Measurements from ENCODE around the gene SLK.

SLK gene

DNA sequence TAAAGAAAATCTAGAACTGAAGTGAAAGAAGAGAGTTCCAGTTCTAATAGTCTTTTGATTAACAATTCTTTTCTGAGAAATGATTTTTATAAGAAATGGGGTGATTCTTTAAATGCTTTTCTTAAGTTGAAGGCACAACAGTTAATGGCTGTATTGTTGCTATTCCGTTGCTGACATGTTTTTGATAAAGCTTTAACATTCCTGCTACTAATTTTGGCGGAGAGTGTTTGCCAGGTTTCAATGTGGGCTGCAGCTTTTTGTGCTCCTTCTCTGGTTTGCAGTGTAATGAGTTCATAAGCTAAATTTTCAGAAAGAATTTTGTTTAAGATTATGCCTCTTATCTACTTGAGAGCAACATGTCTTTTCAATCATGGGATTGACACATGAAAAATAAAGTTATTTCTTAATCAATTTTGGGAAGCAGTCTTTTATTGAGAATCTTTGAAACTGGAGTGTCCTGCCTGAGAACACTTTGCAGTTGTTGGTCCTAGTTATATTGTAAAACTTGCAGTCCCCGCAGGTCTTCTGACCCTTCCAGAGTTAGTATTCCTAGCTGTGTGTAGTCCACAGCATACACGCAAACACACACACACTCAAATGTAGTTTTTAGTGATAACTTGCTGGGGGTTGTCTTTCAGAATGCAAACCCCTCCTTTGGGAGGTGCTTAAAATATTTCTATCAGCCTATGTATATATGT is 62.0 kb downstream of the SLK start:
- peak overlapping the region in 1 of 2 donors; percentile 29 for H3K27ac ChIP-seq
- no peak for DNase-seq (ENCODE audit: low spot score)
- TF ChIP-seq, protein P1, sequence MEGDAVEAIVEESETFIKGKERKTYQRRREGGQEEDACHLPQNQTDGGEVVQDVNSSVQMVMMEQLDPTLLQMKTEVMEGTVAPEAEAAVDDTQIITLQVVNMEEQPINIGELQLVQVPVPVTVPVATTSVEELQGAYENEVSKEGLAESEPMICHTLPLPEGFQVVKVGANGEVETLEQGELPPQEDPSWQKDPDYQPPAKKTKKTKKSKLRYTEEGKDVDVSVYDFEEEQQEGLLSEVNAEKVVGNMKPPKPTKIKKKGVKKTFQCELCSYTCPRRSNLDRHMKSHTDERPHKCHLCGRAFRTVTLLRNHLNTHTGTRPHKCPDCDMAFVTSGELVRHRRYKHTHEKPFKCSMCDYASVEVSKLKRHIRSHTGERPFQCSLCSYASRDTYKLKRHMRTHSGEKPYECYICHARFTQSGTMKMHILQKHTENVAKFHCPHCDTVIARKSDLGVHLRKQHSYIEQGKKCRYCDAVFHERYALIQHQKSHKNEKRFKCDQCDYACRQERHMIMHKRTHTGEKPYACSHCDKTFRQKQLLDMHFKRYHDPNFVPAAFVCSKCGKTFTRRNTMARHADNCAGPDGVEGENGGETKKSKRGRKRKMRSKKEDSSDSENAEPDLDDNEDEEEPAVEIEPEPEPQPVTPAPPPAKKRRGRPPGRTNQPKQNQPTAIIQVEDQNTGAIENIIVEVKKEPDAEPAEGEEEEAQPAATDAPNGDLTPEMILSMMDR (IDR thresholded peaks at IDR 0.05): no peak

DNA sequence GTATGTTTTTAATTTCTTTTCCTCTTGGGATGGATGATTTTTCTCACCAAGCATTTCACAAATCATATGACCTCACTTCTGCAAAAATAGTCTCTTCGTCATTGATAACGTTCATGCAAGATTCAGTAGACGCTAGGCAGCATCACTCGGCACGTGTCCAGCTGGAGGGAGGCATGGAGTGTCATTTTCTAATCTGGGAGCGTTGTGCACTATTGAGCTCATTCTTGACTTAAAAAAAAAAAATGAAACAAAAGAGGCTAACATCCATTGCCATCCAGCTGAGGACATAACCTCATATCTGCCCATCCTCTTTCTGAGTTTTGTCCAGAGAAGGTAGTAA is 62.6 kb downstream of the SLK start:
- TF ChIP-seq, protein P1 (IDR thresholded peaks at IDR 0.05): no peak
- no peak overlapping the region for H3K4me3 ChIP-seq
- no peak for DNase-seq (ENCODE audit: low spot score)
- no peak overlapping the region for H3K27ac ChIP-seq

More for the DNA sequence above, 62.0 kb downstream of the SLK start:
- no peak overlapping the region for H3K4me3 ChIP-seq

DNA sequence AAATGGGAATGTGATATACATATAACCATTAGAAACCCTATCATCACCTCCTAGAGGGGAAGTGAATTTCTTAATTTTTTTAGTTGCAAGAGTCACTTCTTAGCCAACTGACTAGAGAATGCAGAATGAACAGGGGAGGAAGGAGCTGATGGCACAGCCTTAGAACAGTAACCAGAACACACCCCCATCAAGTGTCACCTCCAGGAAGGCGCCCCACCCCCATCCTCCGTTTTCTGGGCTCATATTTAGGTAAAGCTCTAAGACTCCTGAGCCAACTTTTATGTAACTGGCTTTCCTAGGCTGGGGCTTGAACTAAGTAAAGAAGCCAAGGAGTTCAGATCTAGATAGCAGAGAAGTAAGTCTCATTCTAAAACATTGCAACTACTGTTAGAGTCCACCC is 64.7 kb downstream of the SLK start:
- TF ChIP-seq, protein P1 (IDR thresholded peaks at IDR 0.05): no peak
- no peak for DNase-seq (ENCODE audit: low spot score)
- no peak overlapping the region for H3K27ac ChIP-seq
- H3K4me3 ChIP-seq: no peak overlapping the region

DNA sequence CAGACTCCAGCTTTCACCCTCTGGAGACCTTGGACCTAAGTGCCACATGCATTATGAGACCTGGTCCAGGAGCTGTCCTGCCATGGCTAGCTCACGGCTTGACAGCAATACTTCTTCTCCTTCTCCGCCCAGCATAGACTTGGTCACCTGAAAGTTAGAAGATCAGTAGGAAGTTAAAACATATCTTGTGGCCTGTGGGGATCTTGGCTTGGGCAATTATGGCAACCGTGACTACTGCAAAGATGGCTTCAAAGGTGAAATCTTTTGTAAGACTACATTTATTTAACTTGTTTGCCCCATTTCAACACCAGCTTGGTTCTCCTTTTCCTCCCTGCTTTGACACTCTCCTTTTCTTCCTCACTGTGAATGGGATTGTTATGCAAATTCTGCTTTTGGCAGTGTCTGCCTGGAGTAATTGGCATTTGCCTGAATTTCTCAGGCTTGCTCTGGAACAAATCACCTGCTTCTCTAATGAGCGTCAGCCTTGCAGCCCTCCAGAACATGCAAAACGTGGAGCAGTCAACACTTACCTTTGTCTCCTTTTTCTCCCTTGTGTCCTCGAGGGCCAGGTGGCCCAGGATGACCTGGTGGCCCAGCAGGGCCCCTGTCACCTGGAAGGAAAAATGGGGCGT is 65.3 kb downstream of the SLK start:
- TF ChIP-seq, protein P1 (IDR thresholded peaks at IDR 0.05): no peak
- H3K4me3 ChIP-seq: no peak overlapping the region
- no peak overlapping the region for H3K27ac ChIP-seq
- no peak for DNase-seq (ENCODE audit: low spot score)

DNA sequence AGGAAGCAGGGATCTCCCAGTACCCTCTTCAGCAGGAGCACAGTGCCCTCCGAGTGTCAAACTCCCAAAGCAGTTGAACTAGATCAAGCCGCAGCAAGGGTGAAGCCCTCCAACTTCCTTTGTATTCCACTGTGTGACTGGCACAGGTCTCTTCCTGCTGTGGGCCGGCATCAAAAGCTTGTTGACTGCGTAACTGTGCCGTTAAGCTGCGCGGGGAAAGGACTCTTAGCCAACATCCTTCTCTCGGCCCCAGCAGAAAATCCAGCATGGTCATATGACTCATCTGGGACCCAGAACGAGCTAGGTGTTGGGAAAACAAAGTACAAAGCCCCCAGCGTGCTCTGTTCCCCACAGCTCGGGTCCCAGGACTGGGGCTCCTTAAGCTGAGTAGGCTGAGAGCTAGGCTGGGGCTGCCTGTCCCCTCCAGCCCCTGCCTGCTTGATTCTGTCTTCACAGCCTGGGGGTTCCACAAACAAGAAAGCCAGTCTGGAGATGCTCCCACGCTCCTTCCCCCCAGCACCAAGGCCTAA is 66.5 kb downstream of the SLK start:
- no peak for DNase-seq (ENCODE audit: low spot score)
- TF ChIP-seq, protein P1 (IDR thresholded peaks at IDR 0.05): no peak
- H3K27ac ChIP-seq: no peak overlapping the region
- H3K4me3 ChIP-seq: no peak overlapping the region

DNA sequence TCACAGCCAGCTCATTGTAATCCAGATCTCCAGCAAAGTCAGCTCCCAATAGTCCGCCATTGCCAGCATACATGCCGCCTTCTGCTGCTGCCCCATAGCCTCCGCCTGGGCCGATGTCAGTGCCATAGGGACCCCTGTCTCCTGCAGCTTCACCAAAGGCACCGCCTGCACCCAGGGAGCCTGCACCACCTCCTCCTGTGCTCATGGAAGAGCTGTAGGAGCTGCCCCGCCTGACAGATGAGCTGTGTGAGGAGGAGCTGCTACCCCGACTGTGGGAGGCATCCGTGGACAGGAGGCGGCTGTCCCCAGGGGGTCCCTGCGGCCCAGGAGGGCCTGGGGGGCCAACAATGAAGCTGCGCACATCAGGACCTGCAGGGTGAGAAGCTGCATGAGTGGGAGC is 67.0 kb downstream of the SLK start:
- DNase-seq (ENCODE audit: low spot score): no peak
- H3K4me3 ChIP-seq: no peak overlapping the region
- no peak overlapping the region for H3K27ac ChIP-seq
- TF ChIP-seq, protein P1 (IDR thresholded peaks at IDR 0.05): no peak
